Amygdala (tissue), 56 donors: ENCODE measurements around the gene SSC4D.
A peak's percentile ranks its signal among the peaks of the same experiment; 100 is the strongest.
"Not testable (repeated sequence)": the region's sequence is repeated elsewhere in the genome, so short reads cannot be mapped to it uniquely, and the experiment has no call there.

Experiments
- DNase-seq, 56 donors: peaks; one replicate each; lab custom pipeline; 2025; lab: John Stamatoyannopoulos, UW

Gene SSC4D

DNA sequence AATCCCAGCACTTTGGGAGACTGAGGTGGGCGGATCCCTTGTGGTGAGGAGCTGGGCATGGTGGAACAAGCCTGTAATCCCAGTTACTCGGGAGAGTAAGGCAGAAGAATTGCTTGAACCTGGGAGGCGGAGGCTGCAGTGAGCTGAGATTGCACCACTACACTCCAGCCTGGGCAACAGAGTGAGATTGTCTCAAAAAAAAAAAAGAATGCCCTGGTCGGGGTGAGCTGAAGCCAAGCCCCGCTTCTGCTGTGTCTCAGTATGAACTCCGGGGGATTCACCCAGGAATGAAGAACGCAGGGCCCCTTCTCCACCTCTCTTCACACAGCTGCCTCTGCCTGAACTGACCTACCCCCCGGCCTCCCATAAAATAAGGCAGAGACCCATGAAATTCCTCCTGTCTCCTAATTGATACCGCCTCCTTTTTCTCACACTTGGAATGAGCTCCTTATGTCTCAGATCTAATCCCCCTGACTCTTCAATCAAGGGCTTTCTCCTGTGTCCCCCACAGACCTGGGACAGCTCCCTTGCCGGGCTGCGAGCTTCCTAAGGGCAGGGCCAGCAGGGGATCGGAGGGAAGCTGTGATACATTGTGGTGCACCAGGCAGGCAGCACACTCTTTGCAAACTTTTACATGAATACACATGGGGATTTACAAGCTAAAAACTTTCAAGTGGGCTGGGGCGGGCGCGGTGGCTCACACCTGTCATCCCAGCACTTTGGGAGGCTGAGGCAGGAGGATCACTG lies 14.3 kb upstream of the SSC4D start:
- no peak for DNase-seq

DNA sequence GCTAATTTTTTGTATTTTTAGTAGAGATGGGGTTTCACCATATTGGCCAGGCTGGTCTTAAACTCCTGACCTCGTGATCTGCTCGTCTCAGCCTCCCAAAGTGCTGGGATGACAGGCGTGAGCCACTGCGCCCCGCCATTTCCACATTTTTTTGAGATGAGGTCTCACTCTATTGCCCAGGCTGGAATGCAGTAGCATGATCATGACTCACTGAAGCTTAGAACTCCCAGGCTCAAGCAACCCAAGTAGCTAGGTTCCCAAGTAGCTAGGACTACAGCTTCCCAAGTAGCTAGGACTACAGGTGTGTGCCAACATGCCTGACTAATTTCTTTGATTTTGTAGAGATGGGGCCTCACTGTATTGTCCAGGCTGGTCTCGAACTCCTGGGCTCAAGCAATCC lies 11.6 kb upstream of the SSC4D start:
- DNase-seq = not testable (repeated sequence)

DNA sequence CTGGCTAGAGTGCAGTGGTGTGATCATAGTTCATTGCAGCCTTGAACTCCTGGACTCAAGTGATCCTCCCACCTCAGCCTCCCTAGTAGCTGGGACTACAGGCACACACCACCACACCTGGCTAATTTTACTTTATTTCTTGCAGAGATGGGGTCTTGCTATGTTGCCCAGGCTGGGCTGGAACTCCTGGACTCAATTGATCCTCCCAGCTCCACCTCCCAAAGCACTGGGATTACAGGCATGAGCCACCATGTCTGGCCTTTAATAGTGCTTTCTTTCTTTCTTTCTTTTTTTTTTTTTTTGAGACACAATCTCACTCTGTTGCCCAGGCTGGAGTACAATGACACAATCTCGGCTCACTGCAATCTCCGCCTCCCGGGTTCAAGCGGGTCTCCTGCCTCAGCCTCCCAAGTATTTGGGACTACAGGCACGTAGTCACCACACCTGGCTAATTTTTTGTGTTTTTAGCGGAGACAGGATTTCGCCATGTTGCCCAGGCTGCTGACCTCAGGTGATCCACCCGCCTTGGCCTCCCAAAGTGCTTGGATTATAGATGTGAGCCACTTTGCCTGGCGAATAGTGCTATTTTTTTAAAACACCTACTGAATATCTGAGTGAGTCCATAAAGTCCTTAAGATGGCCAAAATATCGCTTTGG lies 8.3 kb upstream of the SSC4D start:
- not testable (repeated sequence) for DNase-seq

DNA sequence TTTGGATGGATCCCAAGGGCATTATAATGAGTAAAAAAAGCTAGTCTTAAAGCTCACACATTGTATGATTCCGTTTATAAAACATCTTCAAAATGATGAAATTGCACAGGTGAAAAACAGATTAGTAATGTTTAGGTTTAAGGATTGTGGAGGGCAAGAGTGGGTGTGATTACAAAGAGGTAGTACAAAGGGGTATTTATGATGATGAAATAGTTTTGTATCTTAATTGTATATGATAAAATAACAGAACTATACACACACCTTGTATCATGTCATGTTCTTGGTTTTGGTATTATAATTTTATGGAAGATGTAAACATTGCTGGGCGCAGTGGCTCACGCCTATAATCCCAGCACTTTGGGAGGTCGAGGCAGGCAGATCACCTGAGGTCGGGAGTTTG lies 2.8 kb upstream of the SSC4D start:
- DNase-seq = no peak

DNA sequence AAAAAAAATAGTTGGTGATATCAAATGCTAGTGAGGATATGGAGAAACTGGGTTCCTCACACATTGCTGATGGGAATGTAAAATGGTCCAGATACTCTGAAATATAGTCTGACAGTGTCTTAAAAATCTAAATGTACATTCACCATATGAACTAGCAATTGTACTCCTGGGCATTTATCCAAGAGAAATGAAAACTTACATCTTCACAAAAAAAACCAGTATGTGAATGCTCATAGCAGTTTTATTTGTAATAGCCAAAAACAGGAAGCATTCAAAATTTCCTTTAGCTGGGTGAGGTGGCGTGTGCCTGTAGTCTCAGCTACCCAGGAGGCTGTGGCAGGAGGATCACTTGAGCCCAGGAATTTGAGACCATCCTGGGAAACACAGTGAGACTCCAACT lies 2.1 kb upstream of the SSC4D start:
- no peak for DNase-seq

DNA sequence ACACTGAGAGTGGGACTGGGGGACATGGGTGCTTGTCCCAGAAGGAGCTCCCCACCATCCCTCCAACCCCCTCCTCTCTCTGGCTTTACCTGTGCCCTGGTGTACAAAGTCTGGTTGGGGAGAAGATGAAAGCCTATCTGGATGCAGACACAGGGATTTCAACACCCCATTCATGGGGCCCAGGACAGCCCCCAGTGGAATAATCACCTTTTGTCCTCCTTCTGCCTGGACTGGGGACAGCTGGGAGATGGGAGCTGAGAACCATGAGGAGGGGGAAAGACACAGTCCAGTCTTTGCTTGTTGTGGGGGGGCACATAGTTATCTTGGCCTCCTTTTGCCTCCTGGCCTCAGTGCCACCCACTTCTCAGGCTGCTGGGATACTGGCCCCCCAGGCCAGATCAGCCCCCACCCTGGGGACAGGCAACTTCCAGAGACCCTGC lies 1.4 kb downstream of the SSC4D start:
- DNase-seq = no peak

DNA sequence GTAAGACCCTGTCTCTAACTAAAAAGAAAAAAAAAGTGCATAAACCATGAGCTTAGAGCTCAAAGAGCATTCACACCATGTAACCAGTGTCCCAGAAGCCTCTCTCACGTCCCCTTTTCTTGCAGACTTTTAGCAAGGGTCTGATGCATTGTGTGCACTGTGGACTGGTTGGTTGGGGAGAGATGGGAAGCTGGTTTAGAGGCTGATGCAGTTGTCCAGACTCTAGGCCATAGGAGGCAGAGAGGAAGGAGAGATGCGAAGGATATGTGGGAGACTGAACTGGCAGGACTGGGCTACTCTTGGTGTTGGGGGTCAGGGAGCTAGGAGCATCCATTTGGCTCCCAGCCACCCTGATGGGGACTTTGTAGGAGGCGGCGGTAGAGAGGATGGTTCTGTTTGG lies 1.8 kb downstream of the SSC4D start:
- no peak for DNase-seq

- no peak for DNase-seq
Observed at GRCh38 chr7:76405738-76406137, 3.8 kb downstream of the SSC4D start.

DNA sequence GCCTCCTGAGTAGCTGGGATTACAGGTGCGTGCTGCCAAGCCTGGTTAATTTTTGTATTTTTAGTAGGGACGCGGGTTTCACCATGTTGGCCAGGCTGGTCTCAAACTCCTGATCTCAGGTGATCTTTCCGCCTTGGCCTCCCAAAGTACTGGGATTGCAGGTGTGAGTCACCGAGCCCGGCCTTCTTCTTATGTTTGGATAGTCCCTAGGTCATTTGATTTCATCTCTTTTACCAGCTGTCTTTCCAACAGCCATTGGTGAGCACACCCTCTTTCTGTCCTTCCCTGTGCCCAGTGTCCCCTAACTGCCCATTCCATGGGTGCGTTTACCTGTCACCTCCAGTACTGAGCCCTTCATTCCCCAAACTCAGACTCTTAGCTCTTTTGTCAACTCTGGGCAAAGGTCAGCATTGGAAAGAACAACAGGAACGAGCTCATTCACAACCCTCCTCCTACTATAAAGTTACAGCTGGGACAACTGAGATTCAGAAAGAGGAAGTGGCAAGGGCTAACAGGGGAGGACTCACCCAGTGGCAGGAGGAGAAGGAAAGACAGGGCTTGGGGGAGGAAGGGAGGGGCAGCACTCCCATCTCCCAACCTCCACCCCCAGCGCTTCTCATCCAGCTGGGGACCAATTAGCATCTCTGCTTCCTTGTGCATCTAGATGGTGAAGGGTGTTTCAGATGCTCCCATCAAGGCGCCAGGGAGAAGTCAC lies 5.6 kb downstream of the SSC4D start:
- DNase-seq = peak in 1 of 56 donors; percentile 15

GRCh38 chr7:76403097-76403496 lies 6.4 kb downstream of the SSC4D start:
- peak in 1 of 56 donors; percentile 22 for DNase-seq

- DNase-seq = no peak
Observed at GRCh38 chr7:76400248-76400647, 9.2 kb downstream of the SSC4D start.

DNA sequence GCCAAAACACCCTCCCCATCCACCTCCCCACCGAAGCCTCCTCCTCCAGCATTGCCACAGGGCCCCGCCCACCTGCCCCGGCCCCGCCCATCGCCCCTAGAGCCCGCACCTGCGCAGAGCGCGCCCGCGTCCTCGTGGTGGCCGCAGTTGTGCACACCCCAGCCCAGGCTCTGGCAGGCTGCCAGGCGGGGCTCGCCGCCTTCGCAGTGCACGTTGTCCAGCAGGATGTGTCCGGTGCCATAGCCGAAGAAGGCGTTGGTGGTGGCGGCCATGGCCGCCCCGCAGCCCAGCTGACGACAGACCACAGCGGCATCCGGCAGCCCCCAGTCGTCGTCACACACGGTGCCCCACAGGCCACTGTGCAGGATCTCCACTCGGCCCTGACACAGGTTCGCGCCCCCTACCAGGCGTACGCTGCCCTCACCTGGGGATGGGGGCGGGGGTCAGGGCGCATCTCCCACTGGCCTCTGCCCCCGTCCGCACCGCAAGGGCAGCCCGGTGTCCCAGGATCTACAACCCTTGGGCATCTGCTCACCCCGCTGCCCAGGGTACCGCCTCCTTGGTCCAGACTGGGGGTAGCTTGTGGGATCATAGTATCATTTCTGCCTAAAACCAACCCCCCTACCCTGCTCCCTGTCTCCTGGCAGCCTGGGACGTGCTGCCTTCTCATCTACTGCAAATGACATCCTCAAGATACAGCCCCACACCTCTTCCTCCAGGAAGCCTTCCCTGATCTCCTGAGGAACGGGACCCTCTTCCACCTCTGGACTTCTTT lies 11.9 kb downstream of the SSC4D start:
- DNase-seq = peak in 47 of 56 donors; percentile 14 to 80 (median 50)

GRCh38 chr7:76396864-76397263 lies 12.6 kb downstream of the SSC4D start:
- DNase-seq = no peak

- peak in 14 of 56 donors; percentile 4 to 49 (median 27) for DNase-seq
Observed at GRCh38 chr7:76395965-76396726, 13.4 kb downstream of the SSC4D start.

- DNase-seq = not testable (repeated sequence)
Observed at GRCh38 chr7:76395605-76395964, 13.9 kb downstream of the SSC4D start.

DNA sequence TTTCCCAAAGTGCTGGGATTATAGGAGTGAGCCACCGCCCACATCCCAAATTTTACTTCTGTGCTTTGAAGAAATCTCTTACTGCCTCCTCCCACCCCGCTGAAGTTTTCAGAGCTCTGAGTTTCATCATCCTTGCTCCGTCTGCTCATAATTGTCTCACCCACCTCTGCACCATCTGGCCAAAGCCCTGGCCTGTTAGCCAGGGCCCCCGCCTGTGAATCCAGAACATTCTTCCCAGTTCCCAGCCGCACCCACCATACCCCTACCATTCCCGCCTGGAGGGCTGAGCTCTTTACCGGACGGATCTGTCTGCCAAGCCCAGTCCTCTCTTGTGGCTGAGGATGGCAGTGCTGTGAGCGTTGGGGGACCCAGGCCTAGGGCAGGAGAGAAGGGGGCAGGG lies 14.5 kb downstream of the SSC4D start:
- DNase-seq = peak in 9 of 56 donors; percentile 9 to 38 (median 17)

- peak in 55 of 56 donors; percentile 40 to 92 (median 84) for DNase-seq
Observed at GRCh38 chr7:76393116-76394031, 16.1 kb downstream of the SSC4D start.

DNA sequence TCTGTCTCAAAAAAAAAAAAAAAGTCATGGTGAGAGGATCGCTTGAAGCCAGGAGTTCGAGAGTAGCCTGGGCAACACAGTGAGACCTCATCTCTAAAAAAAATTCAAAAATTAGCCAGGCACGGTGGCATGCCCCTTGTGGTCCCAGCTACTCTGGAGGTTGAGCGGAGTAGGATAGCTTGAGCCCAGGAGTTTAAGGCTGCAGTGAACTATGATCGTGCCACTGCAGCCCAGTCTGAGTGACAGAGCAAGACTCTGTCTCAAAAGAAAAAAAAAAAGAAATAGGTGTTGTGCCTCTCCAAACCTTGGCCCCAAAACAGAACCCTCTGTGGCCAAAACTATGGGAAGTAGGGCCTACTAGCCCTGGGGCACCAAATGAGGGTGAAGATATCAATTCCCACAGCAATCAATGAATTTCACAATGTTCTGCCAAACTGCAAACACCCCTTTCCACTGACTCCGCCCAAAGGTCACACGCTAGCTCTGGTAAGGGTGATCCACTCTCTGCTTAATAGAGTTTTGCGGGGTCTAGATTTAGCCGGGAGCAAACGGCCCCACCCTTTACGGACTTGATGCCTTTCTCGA lies 16.9 kb downstream of the SSC4D start:
- no peak for DNase-seq
